Esophagus muscularis mucosa (tissue), 4 donors: ENCODE data around the gene A1CF. TPM values are rescaled to one million over a fixed set of nuclear protein-coding genes. Genes with fewer than 3 reads are reported as not detected.
"Not testable (repeated sequence)": the region's sequence is repeated elsewhere in the genome, so short reads cannot be mapped to it uniquely, and the experiment has no call there.

Experiments
- DNase-seq: peaks from one replicate; pipeline ENCODE4 v3.0.0-alpha.2; 2017; ENCODE audit errors: extremely low spot score
- H3K27ac ChIP-seq, 4 donors: fragments of 200-600 bp; sonication (generic); replicated peaks in 1 of 4; 1 replicate in 3 of 4; 2 replicates in 1 of 4; pipeline ENCODE4 v1.5.1; 2016 to 2019; ENCODE audit warnings: mild to moderate bottlenecking in 1 of 4
- H3K27me3 ChIP-seq, 4 donors: fragments of 200-600 bp; sonication (generic); one replicate each; pipeline versions ENCODE4 v1.5.1 to v1.6.0; 2016 to 2019
- H3K36me3 ChIP-seq, 4 donors: fragments of 200-600 bp; sonication (generic); one replicate each; pipeline ENCODE4 v1.5.1; 2016 to 2019
- H3K4me1 ChIP-seq, 4 donors: fragments of 200-600 bp; sonication (generic); one replicate each; pipeline ENCODE4 v1.5.1; 2016 to 2019
- H3K4me3 ChIP-seq, 4 donors: fragments of 200-600 bp; sonication (generic); 1 replicate in 2 of 4; 2 replicates in 2 of 4; pipeline ENCODE4 v1.5.1; 2016 to 2019; ENCODE audit warnings: mild to moderate bottlenecking in 4 of 4, moderate library complexity in 1 of 4
- H3K9me3 ChIP-seq, 4 donors: fragments of 200-600 bp; sonication (generic); 1 replicate in 3 of 4; 2 replicates in 1 of 4; pipeline ENCODE4 v1.5.1; 2016 to 2019
- EP300 ChIP-seq: sonication (generic); formaldehyde crosslinking; IDR thresholded peaks from one replicate; pipeline ENCODE4 v1.6.1; 2017; ENCODE audit warnings: antibody characterized with exemption
- POLR2A ChIP-seq: fragments of 450-650 bp; IDR thresholded peaks from one replicate; pipeline ENCODE4 v1.6.1; 2017; ENCODE audit warnings: antibody characterized with exemption, moderate library complexity, mild to moderate bottlenecking, low read depth
- POLR2AphosphoS5 ChIP-seq, 2 donors: sonication (generic); formaldehyde crosslinking; IDR thresholded peaks; one replicate each; pipeline ENCODE4 v1.6.1; 2017; ENCODE audit warnings: antibody characterized with exemption in 2 of 2
- WGBS: methylation state at CpG from one replicate; pipeline ENCODE4 v1.1.5; 2018; 5-methylcytosine and 5-hydroxymethylcytosine counted together
- intact Hi-C: fragments of 100-400 bp; cut with DNase I; formaldehyde crosslinking; loops from one replicate; pipeline ENCODE4 v1.15.1; 2023
- total RNA-seq, 4 donors: library from RNA; depleted of rRNA; stranded (reverse); fragments of >200 nt; gene quantifications; one replicate each; pipeline versions ENCODE4 v1.1.0 to v1.2.1, GENCODE V29; 2016
- TF ChIP-seq, protein P1 (sequence below), 3 experiments: fragments of 200-600 bp in 2 of 3; fragments of 450-650 bp in 1 of 3; sonication (generic) in 2 of 3; IDR thresholded peaks; one replicate each; pipeline ENCODE4 v1.5.1; 2017 to 2019; ENCODE audit warnings: antibody characterized with exemption in 3 of 3, mild to moderate bottlenecking in 2 of 3, moderate library complexity in 1 of 3

Gene A1CF
- total RNA-seq, 4 donors from 2014 or later: not detected

DNA sequence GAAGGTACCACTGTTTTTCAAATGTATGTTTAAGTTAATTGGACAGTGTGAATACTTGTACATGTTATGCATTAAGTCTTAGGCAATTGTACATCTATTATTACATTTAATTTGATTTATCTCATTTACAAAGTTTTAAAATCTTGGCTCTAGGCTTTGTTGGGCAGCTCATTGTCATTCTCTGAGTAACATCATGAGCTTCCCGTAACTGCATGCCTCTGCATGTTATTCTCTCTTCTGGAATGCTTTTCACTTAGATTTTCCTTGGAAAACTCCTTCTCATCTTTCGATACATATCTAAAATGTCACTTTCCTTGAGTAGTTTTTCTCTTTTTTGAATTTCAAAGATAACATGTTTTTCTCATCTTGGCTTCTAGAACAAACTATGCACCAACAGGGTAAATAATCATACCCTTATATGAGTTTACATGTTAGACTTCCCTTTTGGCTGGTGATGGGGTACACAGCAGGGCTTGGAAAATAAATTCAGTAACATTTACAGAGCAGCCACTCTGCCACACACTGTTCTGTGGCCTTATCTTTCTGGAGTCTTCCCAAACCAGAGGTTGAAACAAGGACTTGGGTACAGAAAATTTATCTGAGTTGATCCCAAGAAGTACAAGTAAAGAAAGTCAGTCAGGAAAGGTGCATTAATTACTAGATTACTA lies 42.2 kb upstream of the A1CF start:
- WGBS: 92% methylated on average over 2 of the region's 2 CpGs
- no peak for DNase-seq
- Histone ChIP-seq H3K36me3 (no peaks in the 10 kb centered on the region), H3K27ac (no peak overlapping the region), H3K4me3 (no peak overlapping the region), H3K9me3 (peaks cover 0 to 9% (median 4%) of the 10 kb centered on the region in 4 donors), H3K27me3 (no peaks in the 10 kb centered on the region), H3K4me1 (no peaks in the 10 kb centered on the region)
- TF ChIP-seq EP300 (no peak), POLR2A (no peak), POLR2AphosphoS5 (IDR thresholded peaks at IDR 0.05) (no peak)
- TF ChIP-seq, protein P1, sequence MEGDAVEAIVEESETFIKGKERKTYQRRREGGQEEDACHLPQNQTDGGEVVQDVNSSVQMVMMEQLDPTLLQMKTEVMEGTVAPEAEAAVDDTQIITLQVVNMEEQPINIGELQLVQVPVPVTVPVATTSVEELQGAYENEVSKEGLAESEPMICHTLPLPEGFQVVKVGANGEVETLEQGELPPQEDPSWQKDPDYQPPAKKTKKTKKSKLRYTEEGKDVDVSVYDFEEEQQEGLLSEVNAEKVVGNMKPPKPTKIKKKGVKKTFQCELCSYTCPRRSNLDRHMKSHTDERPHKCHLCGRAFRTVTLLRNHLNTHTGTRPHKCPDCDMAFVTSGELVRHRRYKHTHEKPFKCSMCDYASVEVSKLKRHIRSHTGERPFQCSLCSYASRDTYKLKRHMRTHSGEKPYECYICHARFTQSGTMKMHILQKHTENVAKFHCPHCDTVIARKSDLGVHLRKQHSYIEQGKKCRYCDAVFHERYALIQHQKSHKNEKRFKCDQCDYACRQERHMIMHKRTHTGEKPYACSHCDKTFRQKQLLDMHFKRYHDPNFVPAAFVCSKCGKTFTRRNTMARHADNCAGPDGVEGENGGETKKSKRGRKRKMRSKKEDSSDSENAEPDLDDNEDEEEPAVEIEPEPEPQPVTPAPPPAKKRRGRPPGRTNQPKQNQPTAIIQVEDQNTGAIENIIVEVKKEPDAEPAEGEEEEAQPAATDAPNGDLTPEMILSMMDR (IDR thresholded peaks at IDR 0.05): no peak
- intact Hi-C loops: no loop called here

DNA sequence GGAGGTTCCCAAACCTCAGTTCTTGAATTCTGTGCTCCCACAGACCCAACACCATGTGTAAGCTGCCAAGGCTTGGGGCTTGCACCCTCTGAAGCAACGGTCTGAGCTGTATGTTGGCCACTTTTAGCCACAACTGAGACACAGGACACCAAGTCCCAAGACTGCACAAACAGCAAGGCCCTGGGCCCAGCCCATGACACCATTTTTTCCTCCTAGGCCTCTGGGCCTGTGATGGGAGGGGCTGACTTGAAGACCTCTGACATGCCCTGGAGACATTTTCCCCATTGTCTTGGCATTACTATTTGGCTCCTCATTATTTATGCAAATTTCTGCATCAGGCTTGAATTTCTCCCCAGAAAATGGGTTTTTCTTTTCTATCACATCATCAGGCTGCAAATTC lies 38.0 kb upstream of the A1CF start:
- H3K27me3 ChIP-seq, H3K9me3 ChIP-seq, H3K36me3 ChIP-seq, H3K4me1 ChIP-seq, intact Hi-C loops, DNase-seq, H3K4me3 ChIP-seq, H3K27ac ChIP-seq: not testable (repeated sequence)
- WGBS: 33% methylated on average over 1 of the region's 1 CpG

DNA sequence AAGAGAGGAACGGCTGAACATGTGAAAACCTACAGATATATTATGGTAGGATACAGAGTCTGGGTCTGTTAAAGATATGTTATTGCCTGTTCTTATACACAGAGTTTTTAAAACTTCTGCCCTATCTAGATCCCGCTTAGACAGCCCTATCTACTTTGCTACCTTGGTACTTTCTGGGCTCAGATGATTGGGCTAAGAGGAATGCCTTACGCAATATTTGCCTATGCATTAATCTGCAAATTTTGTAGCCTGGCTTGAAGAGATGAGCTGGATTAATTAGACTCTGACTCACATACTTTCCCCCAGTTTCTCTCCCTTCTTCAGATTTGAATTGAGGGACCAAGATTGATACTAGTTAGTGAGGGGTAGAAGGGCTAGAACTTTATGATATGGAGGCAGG lies 33.6 kb upstream of the A1CF start:
- Histone ChIP-seq H3K4me3 (no peak overlapping the region), H3K27ac (no peak overlapping the region), H3K36me3 (no peaks in the 10 kb centered on the region), H3K27me3 (no peaks in the 10 kb centered on the region), H3K9me3 (peaks cover 0 to 9% (median 4%) of the 10 kb centered on the region in 4 donors), H3K4me1 (no peaks in the 10 kb centered on the region)
- WGBS: 82% methylated on average over 3 of the region's 3 CpGs
- intact Hi-C loops: no loop called here
- TF ChIP-seq, protein P1 (IDR thresholded peaks at IDR 0.05): no peak
- no peak for TF ChIP-seq EP300
- TF ChIP-seq POLR2AphosphoS5 (IDR thresholded peaks at IDR 0.05): no peak
- TF ChIP-seq POLR2A: no peak
- no peak for DNase-seq

DNA sequence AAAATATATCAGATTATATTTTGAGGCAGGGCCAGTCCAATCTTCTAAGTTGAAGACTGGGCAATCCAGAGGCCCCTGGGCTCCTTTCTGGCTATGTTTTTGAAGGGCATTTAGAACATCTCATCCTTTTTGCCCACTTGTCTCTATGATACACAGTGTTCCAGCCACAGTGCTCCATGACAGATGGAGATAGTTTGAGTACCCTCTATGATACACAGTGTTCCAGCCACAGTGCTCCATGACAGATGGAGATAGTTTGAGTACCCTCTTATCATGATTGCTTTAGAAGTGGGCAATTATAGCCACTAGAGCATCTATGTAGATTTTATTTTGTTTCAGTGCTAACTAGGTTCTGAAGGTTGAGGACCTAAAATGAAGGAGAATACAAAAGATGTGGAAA lies 33.1 kb upstream of the A1CF start:
- no peaks in the 10 kb centered on the region for H3K36me3 ChIP-seq
- peaks cover 0 to 8% (median 3%) of the 10 kb centered on the region in 4 donors for H3K9me3 ChIP-seq
- H3K4me3 ChIP-seq: no peak overlapping the region
- no peak for TF ChIP-seq POLR2A
- TF ChIP-seq, protein P1 (IDR thresholded peaks at IDR 0.05): no peak
- TF ChIP-seq POLR2AphosphoS5 (IDR thresholded peaks at IDR 0.05): no peak
- TF ChIP-seq EP300: no peak
- DNase-seq: no peak
- no peaks in the 10 kb centered on the region for H3K27me3 ChIP-seq
- H3K27ac ChIP-seq: no peak overlapping the region
- intact Hi-C loops: no loop called here
- no peaks in the 10 kb centered on the region for H3K4me1 ChIP-seq

DNA sequence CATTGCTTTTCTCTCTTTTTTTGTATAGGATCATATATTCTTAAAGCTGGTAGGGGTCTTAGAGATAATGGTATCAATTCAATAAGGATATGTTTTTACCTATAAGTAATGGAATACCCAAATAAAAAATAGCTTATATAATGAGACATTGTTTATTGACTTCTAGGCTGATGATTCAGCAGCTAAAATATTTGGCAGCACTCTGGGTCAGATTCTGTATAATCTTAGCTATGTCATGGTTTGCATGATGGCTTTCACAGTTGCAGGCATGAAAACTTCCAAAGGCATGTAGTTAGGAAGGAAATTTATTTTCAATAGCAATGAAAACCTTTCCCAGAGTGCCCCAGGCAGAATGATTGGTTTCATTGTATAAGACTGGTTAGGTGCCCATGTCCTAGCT lies 32.1 kb upstream of the A1CF start:
- Histone ChIP-seq H3K4me3 (no peak overlapping the region), H3K27me3 (no peaks in the 10 kb centered on the region), H3K36me3 (no peaks in the 10 kb centered on the region), H3K27ac (no peak overlapping the region), H3K9me3 (no peaks in the 10 kb centered on the region), H3K4me1 (no peaks in the 10 kb centered on the region)
- intact Hi-C loops: no loop called here
- DNase-seq: no peak
- TF ChIP-seq POLR2AphosphoS5 (IDR thresholded peaks at IDR 0.05): no peak
- TF ChIP-seq EP300: no peak
- TF ChIP-seq, protein P1 (IDR thresholded peaks at IDR 0.05): no peak
- TF ChIP-seq POLR2A: no peak
